WERI-Rb-1 (cell line): ENCODE measurements around the gene PPP2R2B.

Experiments used
- DNase-seq: peaks from one replicate; pipeline ENCODE4 v3.0.0-alpha.2; 2020
- H3K27ac ChIP-seq: fragments of 250-450 bp; sonication (Bioruptor Pico); 2 replicates; pipeline ENCODE4 v1.5.1; 2020; ENCODE audit warnings: mild to moderate bottlenecking, moderate library complexity
- H3K27me3 ChIP-seq: fragments of 250-450 bp; sonication (Bioruptor Pico); 2 replicates; pipeline ENCODE4 v1.5.1; 2021; ENCODE audit warnings: mild to moderate bottlenecking, low read depth, moderate library complexity; ENCODE audit not compliant: insufficient read depth, severe bottlenecking
- H3K36me3 ChIP-seq: fragments of 250-450 bp; sonication (Bioruptor Pico); 2 replicates; pipeline ENCODE4 v1.5.1; 2020; ENCODE audit warnings: mild to moderate bottlenecking, moderate library complexity
- H3K4me3 ChIP-seq: 2 replicates; pipeline ENCODE4 v1.5.1; 2011; ENCODE audit warnings: low read depth, mild to moderate bottlenecking, control low read depth, low read length
- H3K9me3 ChIP-seq: fragments of 250-450 bp; sonication (Bioruptor Pico); 2 replicates; pipeline ENCODE4 v1.5.1; 2021; ENCODE audit warnings: mild to moderate bottlenecking, moderate library complexity; ENCODE audit not compliant: severe bottlenecking
- TF ChIP-seq, protein P1 (sequence below): IDR thresholded peaks from 2 replicates; pipeline ENCODE4 v1.5.1; 2011; ENCODE audit warnings: low read depth, mild to moderate bottlenecking, control low read depth, inconsistent platforms, low read length

PPP2R2B gene

DNA sequence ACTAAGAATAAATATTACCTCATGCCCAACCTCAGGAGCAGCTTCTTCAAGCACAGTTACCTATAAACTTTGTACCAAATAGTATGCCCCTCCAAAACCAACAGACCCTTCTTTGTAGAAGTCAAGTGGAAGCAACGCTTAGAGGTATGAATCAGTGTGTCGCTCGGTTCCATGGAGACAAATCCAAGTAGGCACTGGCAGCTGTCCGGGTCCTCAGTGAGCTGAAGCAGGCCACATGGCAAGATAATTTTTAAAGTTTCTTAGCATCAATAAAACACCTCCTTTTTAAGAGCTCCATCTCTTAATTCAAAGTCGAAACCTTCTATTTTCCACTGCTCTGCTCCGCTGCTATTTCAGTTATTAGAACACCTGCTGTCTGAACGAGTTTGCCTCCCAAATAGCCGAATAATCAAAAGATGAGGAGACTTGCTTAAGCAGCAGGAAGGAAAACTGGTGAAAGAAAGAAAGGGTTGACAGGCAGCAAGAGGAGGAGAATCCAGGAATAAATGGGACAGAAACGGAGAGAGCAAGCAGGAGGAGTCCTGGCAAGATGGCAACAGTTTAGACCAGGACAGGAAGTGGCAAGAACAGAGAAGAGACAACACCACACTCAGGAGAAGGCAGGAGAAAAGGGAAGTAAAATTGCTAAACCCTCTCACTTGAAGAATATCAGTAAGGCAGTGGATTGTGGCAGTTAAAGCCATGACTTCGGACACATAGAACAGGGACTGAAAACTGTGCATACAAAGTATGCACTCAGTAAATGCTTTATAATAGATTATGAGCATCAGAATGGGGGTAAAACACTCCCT is 65.0 kb downstream of the PPP2R2B start:
- no peak overlapping the region for H3K4me3 ChIP-seq
- H3K9me3 ChIP-seq: no peaks in the 10 kb centered on the region
- TF ChIP-seq, protein P1, sequence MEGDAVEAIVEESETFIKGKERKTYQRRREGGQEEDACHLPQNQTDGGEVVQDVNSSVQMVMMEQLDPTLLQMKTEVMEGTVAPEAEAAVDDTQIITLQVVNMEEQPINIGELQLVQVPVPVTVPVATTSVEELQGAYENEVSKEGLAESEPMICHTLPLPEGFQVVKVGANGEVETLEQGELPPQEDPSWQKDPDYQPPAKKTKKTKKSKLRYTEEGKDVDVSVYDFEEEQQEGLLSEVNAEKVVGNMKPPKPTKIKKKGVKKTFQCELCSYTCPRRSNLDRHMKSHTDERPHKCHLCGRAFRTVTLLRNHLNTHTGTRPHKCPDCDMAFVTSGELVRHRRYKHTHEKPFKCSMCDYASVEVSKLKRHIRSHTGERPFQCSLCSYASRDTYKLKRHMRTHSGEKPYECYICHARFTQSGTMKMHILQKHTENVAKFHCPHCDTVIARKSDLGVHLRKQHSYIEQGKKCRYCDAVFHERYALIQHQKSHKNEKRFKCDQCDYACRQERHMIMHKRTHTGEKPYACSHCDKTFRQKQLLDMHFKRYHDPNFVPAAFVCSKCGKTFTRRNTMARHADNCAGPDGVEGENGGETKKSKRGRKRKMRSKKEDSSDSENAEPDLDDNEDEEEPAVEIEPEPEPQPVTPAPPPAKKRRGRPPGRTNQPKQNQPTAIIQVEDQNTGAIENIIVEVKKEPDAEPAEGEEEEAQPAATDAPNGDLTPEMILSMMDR: no peak
- H3K27ac ChIP-seq: no peak overlapping the region
- no peaks in the 10 kb centered on the region for H3K27me3 ChIP-seq
- no peaks in the 10 kb centered on the region for H3K36me3 ChIP-seq
- DNase-seq: no peak

- H3K4me3 ChIP-seq: no peak overlapping the region
- H3K9me3 ChIP-seq: no peaks in the 10 kb centered on the region
- no peaks in the 10 kb centered on the region for H3K36me3 ChIP-seq
- no peak overlapping the region for H3K27ac ChIP-seq
- TF ChIP-seq, protein P1: no peak
- DNase-seq: peak; percentile 35
- no peaks in the 10 kb centered on the region for H3K27me3 ChIP-seq
Observed at GRCh38 chr5:146805081-146805480, 73.5 kb downstream of the PPP2R2B start.

DNA sequence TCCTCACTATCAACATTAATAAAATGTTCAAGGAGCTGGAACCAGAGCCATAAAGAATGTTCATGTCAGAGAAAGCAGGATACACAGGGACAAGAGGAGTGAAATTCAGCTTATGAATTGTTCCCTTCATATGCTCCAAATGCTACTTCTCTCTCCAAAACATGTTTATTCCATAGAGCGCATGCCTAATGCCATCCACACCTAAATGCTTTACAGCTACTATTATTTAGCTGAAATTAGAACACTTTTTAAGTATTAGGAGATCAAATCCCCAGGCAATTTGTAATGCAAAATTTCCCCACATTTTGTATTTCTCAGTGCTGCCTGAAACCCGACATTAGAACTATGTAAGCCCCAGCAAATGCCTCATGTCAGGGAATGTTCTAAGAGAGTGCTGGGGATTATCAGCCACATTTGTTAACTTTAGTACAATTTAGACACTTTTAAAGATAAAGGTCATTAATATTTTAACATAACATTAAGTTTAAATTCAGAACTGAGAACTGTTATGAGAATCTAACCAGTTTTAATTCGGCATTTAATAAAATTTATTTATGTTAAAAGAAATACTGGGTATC is 75.5 kb downstream of the PPP2R2B start:
- Histone ChIP-seq H3K9me3 (no peaks in the 10 kb centered on the region), H3K36me3 (no peaks in the 10 kb centered on the region), H3K4me3 (no peak overlapping the region), H3K27ac (no peak overlapping the region), H3K27me3 (no peaks in the 10 kb centered on the region)
- DNase-seq: no peak
- TF ChIP-seq, protein P1: no peak

DNA sequence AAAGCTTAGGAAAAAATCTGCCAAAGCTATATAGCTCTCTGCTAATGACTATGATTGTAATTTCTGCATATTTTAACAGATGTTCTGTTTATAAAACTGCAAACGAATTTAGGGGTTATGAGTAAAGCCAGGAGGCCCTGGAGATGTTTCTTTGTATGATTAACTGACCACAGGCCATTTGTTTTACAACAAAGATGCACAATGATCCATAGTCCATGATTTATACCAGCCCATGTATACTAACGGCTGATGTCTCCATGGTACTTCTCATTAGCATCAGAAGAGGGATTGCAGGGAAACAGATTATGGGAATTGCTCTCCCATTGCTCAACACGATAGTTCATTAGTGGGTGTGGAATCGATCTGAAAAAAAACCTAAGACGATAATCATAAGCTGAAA is 78.9 kb downstream of the PPP2R2B start:
- H3K36me3 ChIP-seq: no peaks in the 10 kb centered on the region
- DNase-seq: no peak
- no peaks in the 10 kb centered on the region for H3K27me3 ChIP-seq
- TF ChIP-seq, protein P1: no peak
- no peak overlapping the region for H3K27ac ChIP-seq
- no peak overlapping the region for H3K4me3 ChIP-seq
- H3K9me3 ChIP-seq: no peaks in the 10 kb centered on the region

GRCh38 chr5:146799231-146799630 is 79.3 kb downstream of the PPP2R2B start:
- Histone ChIP-seq H3K27me3 (no peaks in the 10 kb centered on the region), H3K9me3 (no peaks in the 10 kb centered on the region), H3K4me3 (no peak overlapping the region), H3K36me3 (no peaks in the 10 kb centered on the region), H3K27ac (no peak overlapping the region)
- no peak for DNase-seq
- TF ChIP-seq, protein P1: no peak

DNA sequence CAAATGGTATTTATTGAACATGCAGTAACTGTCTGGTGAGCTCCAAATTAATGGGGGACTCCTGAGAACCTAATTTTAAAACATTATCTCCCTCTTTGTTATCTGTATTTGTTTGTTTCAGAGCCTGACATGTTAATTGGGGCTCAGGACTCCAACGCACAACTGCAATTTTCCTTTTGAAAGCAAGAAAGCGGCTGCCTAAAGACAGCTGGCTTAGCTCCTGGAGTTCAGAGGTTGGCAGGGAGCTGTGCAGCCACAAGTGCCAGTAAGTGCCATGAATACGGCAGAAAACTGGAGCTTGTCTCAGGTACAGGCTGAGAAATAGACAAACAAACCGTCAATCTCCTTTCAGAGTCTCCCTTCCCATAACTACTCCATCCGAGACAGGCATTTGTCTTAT is 80.9 kb downstream of the PPP2R2B start:
- TF ChIP-seq, protein P1: no peak
- H3K27ac ChIP-seq: no peak overlapping the region
- H3K27me3 ChIP-seq: no peaks in the 10 kb centered on the region
- DNase-seq: no peak
- no peaks in the 10 kb centered on the region for H3K9me3 ChIP-seq
- H3K36me3 ChIP-seq: no peaks in the 10 kb centered on the region
- no peak overlapping the region for H3K4me3 ChIP-seq
